ENCODE results near the gene IFNG.
"Not testable (repeated sequence)": the region's sequence is repeated elsewhere in the genome, so short reads cannot be mapped to it uniquely, and the experiment has no call there.

IFNG gene

GRCh38 chr12:68159681-68160304 lies at the start of gene IFNG:
TSS of gene IFNG (minus strand) at chr12:68159740. CDS start at chr12:68159615, 125 bp downstream.
- DNase-seq: no peak

GRCh38 chr12:68209048-68209728 lies 49.6 kb upstream of the IFNG start:
- DNase-seq: peak; percentile 21

- DNase-seq: no peak
Observed at GRCh38 chr12:68207276-68207675, 47.7 kb upstream of the IFNG start.

GRCh38 chr12:68206446-68206845 lies 46.9 kb upstream of the IFNG start:
- DNase-seq: no peak

- DNase-seq: no peak
Observed at GRCh38 chr12:68203460-68203875, 43.9 kb upstream of the IFNG start.

- DNase-seq: no peak
Observed at GRCh38 chr12:68200854-68201253, 41.3 kb upstream of the IFNG start.

GRCh38 chr12:68199127-68199526 lies 39.6 kb upstream of the IFNG start:
- no peak for DNase-seq

- no peak for DNase-seq
Observed at GRCh38 chr12:68198507-68199086, 39.1 kb upstream of the IFNG start.

GRCh38 chr12:68190301-68190700 lies 30.8 kb upstream of the IFNG start:
- no peak for DNase-seq

GRCh38 chr12:68189821-68190242 lies 30.3 kb upstream of the IFNG start:
- no peak for DNase-seq

GRCh38 chr12:68185598-68185997 lies 26.1 kb upstream of the IFNG start:
- no peak for DNase-seq

- DNase-seq: peak; percentile 9
Observed at GRCh38 chr12:68180792-68181744, 21.5 kb upstream of the IFNG start.

GRCh38 chr12:68178774-68179439 lies 19.4 kb upstream of the IFNG start:
- DNase-seq: no peak

GRCh38 chr12:68178184-68178583 lies 18.6 kb upstream of the IFNG start:
- no peak for DNase-seq

- DNase-seq: no peak
Observed at GRCh38 chr12:68177562-68177961, 18.0 kb upstream of the IFNG start.

GRCh38 chr12:68176257-68176656 lies 16.7 kb upstream of the IFNG start:
- no peak for DNase-seq

GRCh38 chr12:68175557-68176061 lies 16.1 kb upstream of the IFNG start:
- no peak for DNase-seq

GRCh38 chr12:68174761-68175160 lies 15.2 kb upstream of the IFNG start:
- DNase-seq: not testable (repeated sequence)

- no peak for DNase-seq
Observed at GRCh38 chr12:68173792-68174191, 14.3 kb upstream of the IFNG start.

- DNase-seq: no peak
Observed at GRCh38 chr12:68170726-68171125, 11.2 kb upstream of the IFNG start.

GRCh38 chr12:68169213-68169889 lies 9.8 kb upstream of the IFNG start:
- no peak for DNase-seq

All from retina (tissue), 1 donor.